ENCODE data around the gene TVP23B. TPM values are rescaled to one million over a fixed set of nuclear protein-coding genes. Genes with fewer than 3 reads are reported as not detected.

Gene TVP23B
- polyA plus RNA-seq, 3 donors: 7.3 to 20.2 (median 17.2) TPM

DNA sequence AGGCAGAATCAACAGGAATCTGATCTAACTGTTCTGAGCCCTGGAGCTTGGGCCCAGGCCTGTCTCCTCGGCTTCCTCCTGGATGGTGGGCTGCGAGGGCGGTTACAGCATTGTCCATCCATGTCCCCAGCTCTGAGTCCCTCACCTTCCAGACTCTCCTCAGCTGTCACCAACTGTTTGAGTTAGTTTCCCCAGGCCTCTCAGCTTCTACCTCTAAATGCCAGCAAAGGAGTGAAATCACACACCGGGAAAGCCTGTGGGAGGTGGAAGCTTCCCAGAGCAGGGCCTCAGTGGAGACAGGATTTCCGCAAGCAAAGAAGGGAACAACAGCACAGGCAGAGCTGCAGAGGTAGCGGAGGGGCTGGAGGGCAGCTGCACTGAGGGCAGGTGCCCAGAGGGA lies 67.5 kb downstream of the TVP23B start:
- H3K27ac Mint-ChIP-seq: no peak overlapping the region
- no peak overlapping the region for H3K4me2 ChIP-seq (replicated peaks; ENCODE audit: extremely low read depth, low read length, poor library complexity, severe bottlenecking)
- intact Hi-C loops (cut with micrococcal nuclease): no loop called here
- no peaks in the 10 kb centered on the region for H3K9me3 ChIP-seq (replicated peaks in 1 of 2; ENCODE audit: control insufficient read depth in 1 of 2, insufficient read depth in 1 of 2, low read length in 2 of 2)
- no peaks in the 10 kb centered on the region for H3K9me3 Mint-ChIP-seq
- H3K4me1 Mint-ChIP-seq: peaks cover 9% of the 10 kb centered on the region
- no peak overlapping the region for H3K27ac ChIP-seq (ENCODE audit: low read depth in 1 of 2, low read length in 2 of 2)
- H4K20me1 ChIP-seq (ENCODE audit: insufficient read depth, low read length): no peaks in the 10 kb centered on the region
- H3K36me3 Mint-ChIP-seq: no peaks in the 10 kb centered on the region
- H2AFZ ChIP-seq (ENCODE audit: insufficient read depth, low read depth, low read length, poor library complexity, severe bottlenecking): no peak overlapping the region
- no peak for DNase-seq
- H3K36me3 ChIP-seq (replicated peaks in 1 of 2; ENCODE audit: control insufficient read depth in 1 of 2, insufficient read depth in 2 of 2, low read length in 2 of 2): no peaks in the 10 kb centered on the region
- no peak overlapping the region for H3K9ac ChIP-seq (ENCODE audit: insufficient read depth, low read length, poor library complexity, severe bottlenecking)
- H3K27me3 Mint-ChIP-seq (ENCODE audit: low read depth in 3 of 3): peaks cover 2 to 6% (median 3%) of the 10 kb centered on the region in 3 donors
- H3K79me2 ChIP-seq (ENCODE audit: insufficient read depth, low read length): no peaks in the 10 kb centered on the region
- H3K27me3 ChIP-seq (ENCODE audit: control insufficient read depth in 2 of 2, insufficient read depth in 2 of 2, low read length in 2 of 2): no peaks in the 10 kb centered on the region
- no peak overlapping the region for H3K4me3 Mint-ChIP-seq
- TF ChIP-seq, protein P1, sequence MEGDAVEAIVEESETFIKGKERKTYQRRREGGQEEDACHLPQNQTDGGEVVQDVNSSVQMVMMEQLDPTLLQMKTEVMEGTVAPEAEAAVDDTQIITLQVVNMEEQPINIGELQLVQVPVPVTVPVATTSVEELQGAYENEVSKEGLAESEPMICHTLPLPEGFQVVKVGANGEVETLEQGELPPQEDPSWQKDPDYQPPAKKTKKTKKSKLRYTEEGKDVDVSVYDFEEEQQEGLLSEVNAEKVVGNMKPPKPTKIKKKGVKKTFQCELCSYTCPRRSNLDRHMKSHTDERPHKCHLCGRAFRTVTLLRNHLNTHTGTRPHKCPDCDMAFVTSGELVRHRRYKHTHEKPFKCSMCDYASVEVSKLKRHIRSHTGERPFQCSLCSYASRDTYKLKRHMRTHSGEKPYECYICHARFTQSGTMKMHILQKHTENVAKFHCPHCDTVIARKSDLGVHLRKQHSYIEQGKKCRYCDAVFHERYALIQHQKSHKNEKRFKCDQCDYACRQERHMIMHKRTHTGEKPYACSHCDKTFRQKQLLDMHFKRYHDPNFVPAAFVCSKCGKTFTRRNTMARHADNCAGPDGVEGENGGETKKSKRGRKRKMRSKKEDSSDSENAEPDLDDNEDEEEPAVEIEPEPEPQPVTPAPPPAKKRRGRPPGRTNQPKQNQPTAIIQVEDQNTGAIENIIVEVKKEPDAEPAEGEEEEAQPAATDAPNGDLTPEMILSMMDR (IDR thresholded peaks at IDR 0.05): no peak
- 98% methylated on average over 4 of the region's 6 CpGs for WGBS (ENCODE audit: insufficient coverage)
- no peak overlapping the region for H3K4me3 ChIP-seq (replicated peaks in 1 of 3; ENCODE audit: low read depth in 2 of 3, low read length in 3 of 3)
- H3K4me1 ChIP-seq (ENCODE audit: control insufficient read depth in 1 of 2, insufficient read depth in 2 of 2, low read length in 2 of 2): peaks cover 5 to 6% of the 10 kb centered on the region in 2 donors

DNA sequence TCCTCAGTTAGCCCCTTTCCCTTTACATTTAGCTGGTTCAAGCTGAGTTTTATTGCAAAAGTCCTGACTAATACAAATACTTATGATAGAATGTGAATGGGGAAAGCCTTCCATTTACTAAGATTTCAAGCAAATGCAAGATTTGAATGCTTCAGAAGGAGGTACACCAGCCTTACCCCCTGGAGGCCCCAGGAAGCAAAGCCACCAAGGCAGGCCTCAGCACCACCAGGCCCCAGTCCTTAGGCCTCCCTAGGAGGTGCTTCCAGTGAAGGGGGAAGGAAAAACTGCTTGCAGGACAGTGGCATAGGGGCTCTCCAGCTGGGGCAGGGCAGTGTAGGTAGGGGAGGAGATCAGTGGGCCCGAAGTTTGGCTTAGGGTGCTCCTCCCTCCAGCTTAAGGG lies 69.7 kb downstream of the TVP23B start:
- intact Hi-C loops (cut with micrococcal nuclease): no loop called here
- H3K27ac Mint-ChIP-seq: no peak overlapping the region

More for the DNA sequence above, 69.7 kb downstream of the TVP23B start:
- no peaks in the 10 kb centered on the region for H3K79me2 ChIP-seq (ENCODE audit: insufficient read depth, low read length)
- no peak overlapping the region for H3K4me3 ChIP-seq (replicated peaks in 1 of 3; ENCODE audit: low read depth in 2 of 3, low read length in 3 of 3)
- H3K9me3 ChIP-seq (replicated peaks in 1 of 2; ENCODE audit: control insufficient read depth in 1 of 2, insufficient read depth in 1 of 2, low read length in 2 of 2): no peaks in the 10 kb centered on the region
- 89% methylated on average over 1 of the region's 1 CpG for WGBS (ENCODE audit: insufficient coverage)
- Mint-ChIP-seq H3K9me3 (no peaks in the 10 kb centered on the region), H3K4me3 (no peak overlapping the region), H3K36me3 (no peaks in the 10 kb centered on the region), H3K27me3 (ENCODE audit: low read depth in 3 of 3) (peaks cover 3 to 6% (median 4%) of the 10 kb centered on the region in 3 donors), H3K4me1 (peaks cover 13% of the 10 kb centered on the region)
- no peaks in the 10 kb centered on the region for H3K36me3 ChIP-seq (replicated peaks in 1 of 2; ENCODE audit: control insufficient read depth in 1 of 2, insufficient read depth in 2 of 2, low read length in 2 of 2)
- H3K4me2 ChIP-seq (replicated peaks; ENCODE audit: extremely low read depth, low read length, poor library complexity, severe bottlenecking): no peak overlapping the region
- no peaks in the 10 kb centered on the region for H3K27me3 ChIP-seq (ENCODE audit: control insufficient read depth in 2 of 2, insufficient read depth in 2 of 2, low read length in 2 of 2)
- H2AFZ ChIP-seq (ENCODE audit: insufficient read depth, low read depth, low read length, poor library complexity, severe bottlenecking): peak overlapping the region; percentile 20
- H3K9ac ChIP-seq (ENCODE audit: insufficient read depth, low read length, poor library complexity, severe bottlenecking): no peak overlapping the region
- DNase-seq: no peak
- H4K20me1 ChIP-seq (ENCODE audit: insufficient read depth, low read length): no peaks in the 10 kb centered on the region
- TF ChIP-seq, protein P1 (IDR thresholded peaks at IDR 0.05): no peak
- no peak overlapping the region for H3K27ac ChIP-seq (ENCODE audit: low read depth in 1 of 2, low read length in 2 of 2)
- peaks cover 10% of the 10 kb centered on the region in 2 donors for H3K4me1 ChIP-seq (ENCODE audit: control insufficient read depth in 1 of 2, insufficient read depth in 2 of 2, low read length in 2 of 2)
